Measurements from ENCODE around the gene CLSTN1.

The CLSTN1 gene

GRCh38 chr1:9689971-9690381 lies 133.8 kb downstream of the CLSTN1 start:
- DNase-seq = no peak
- WGBS (ENCODE audit: insufficient coverage) = 56% methylated on average over 21 of the region's 23 CpGs
- H3K9me3 ChIP-seq (ENCODE audit: control extremely low read depth in 1 of 5, control insufficient read depth in 4 of 5, insufficient read depth in 2 of 5, low read depth in 1 of 5, low read length in 4 of 5) = no peaks in the 10 kb centered on the region
- H3K36me3 ChIP-seq (ENCODE audit: control insufficient read depth in 4 of 4, insufficient read depth in 4 of 4, low read length in 3 of 4) = peaks cover 8 to 29% (median 17%) of the 10 kb centered on the region in 4 experiments
- no peak overlapping the region for H3K27ac ChIP-seq (ENCODE audit: insufficient read depth in 1 of 2, low read depth in 1 of 2, low read length in 2 of 2, poor library complexity in 1 of 2, severe bottlenecking in 2 of 2)
- peak overlapping the region in 4 of 7 experiments; percentile 29 to 76 (median 56) for H3K4me3 ChIP-seq (ENCODE audit: control insufficient read depth in 1 of 7, extremely low read depth in 1 of 7, insufficient read depth in 4 of 7, low read depth in 2 of 7, low read length in 6 of 7)
- H3K4me1 ChIP-seq (ENCODE audit: control extremely low read depth in 1 of 4, control insufficient read depth in 4 of 4, insufficient read depth in 4 of 4, low read length in 3 of 4) = peaks cover 18 to 52% (median 49%) of the 10 kb centered on the region in 4 experiments
- H3K27me3 ChIP-seq (replicated peaks in 2 of 5; ENCODE audit: control insufficient read depth in 4 of 5, insufficient read depth in 5 of 5, low read length in 4 of 5) = no peaks in the 10 kb centered on the region
- POLR2A ChIA-PET = no interaction called here
- CTCF ChIA-PET = interaction anchor here (2.0 to 8.3 kb wide), 2 partner anchors 13 to 61 kb away, joined by 13 to 59 read pairs; no protein-coding TSS in a partner anchor

GRCh38 chr1:9689011-9689706 lies 134.6 kb downstream of the CLSTN1 start:
- no peak overlapping the region for H3K27ac ChIP-seq (ENCODE audit: insufficient read depth in 1 of 2, low read depth in 1 of 2, low read length in 2 of 2, poor library complexity in 1 of 2, severe bottlenecking in 2 of 2)
- no peaks in the 10 kb centered on the region for H3K9me3 ChIP-seq (ENCODE audit: control extremely low read depth in 1 of 5, control insufficient read depth in 4 of 5, insufficient read depth in 2 of 5, low read depth in 1 of 5, low read length in 4 of 5)
- POLR2A ChIA-PET = no interaction called here
- H3K27me3 ChIP-seq (replicated peaks in 2 of 5; ENCODE audit: control insufficient read depth in 4 of 5, insufficient read depth in 5 of 5, low read length in 4 of 5) = no peaks in the 10 kb centered on the region
- peaks cover 7 to 26% (median 12%) of the 10 kb centered on the region in 4 experiments for H3K36me3 ChIP-seq (ENCODE audit: control insufficient read depth in 4 of 4, insufficient read depth in 4 of 4, low read length in 3 of 4)
- peak overlapping the region; percentile 23 to 80 (median 52) for H3K4me3 ChIP-seq (ENCODE audit: control insufficient read depth in 1 of 7, extremely low read depth in 1 of 7, insufficient read depth in 4 of 7, low read depth in 2 of 7, low read length in 6 of 7)
- H3K4me1 ChIP-seq (ENCODE audit: control extremely low read depth in 1 of 4, control insufficient read depth in 4 of 4, insufficient read depth in 4 of 4, low read length in 3 of 4) = peaks cover 19 to 59% (median 55%) of the 10 kb centered on the region in 4 experiments
- peak; percentile 37 to 70 (median 59) for DNase-seq
- WGBS (ENCODE audit: insufficient coverage) = 9% methylated on average over 50 of the region's 72 CpGs
- CTCF ChIA-PET = interaction anchor here (0.7 to 8.3 kb wide), 2 partner anchors 36 to 61 kb away, joined by 4 to 59 read pairs; no protein-coding TSS in a partner anchor

- H3K4me3 ChIP-seq (ENCODE audit: control insufficient read depth in 1 of 7, extremely low read depth in 1 of 7, insufficient read depth in 4 of 7, low read depth in 2 of 7, low read length in 6 of 7) = peak overlapping the region; percentile 23 to 80 (median 52)
- no peak overlapping the region for H3K27ac ChIP-seq (ENCODE audit: insufficient read depth in 1 of 2, low read depth in 1 of 2, low read length in 2 of 2, poor library complexity in 1 of 2, severe bottlenecking in 2 of 2)
- WGBS (ENCODE audit: insufficient coverage) = 98% methylated on average over 8 of the region's 14 CpGs
- no peak for DNase-seq
- H3K36me3 ChIP-seq (ENCODE audit: control insufficient read depth in 4 of 4, insufficient read depth in 4 of 4, low read length in 3 of 4) = peaks cover 5 to 25% (median 8%) of the 10 kb centered on the region in 4 experiments
- H3K27me3 ChIP-seq (replicated peaks in 2 of 5; ENCODE audit: control insufficient read depth in 4 of 5, insufficient read depth in 5 of 5, low read length in 4 of 5) = no peaks in the 10 kb centered on the region
- no peaks in the 10 kb centered on the region for H3K9me3 ChIP-seq (ENCODE audit: control extremely low read depth in 1 of 5, control insufficient read depth in 4 of 5, insufficient read depth in 2 of 5, low read depth in 1 of 5, low read length in 4 of 5)
- ChIA-PET CTCF (interaction anchor here (0.7 to 8.3 kb wide), 2 partner anchors 35 to 60 kb away, joined by 4 to 59 read pairs; no protein-coding TSS in a partner anchor), POLR2A (no interaction called here)
- H3K4me1 ChIP-seq (ENCODE audit: control extremely low read depth in 1 of 4, control insufficient read depth in 4 of 4, insufficient read depth in 4 of 4, low read length in 3 of 4) = peaks cover 19 to 64% (median 59%) of the 10 kb centered on the region in 4 experiments
Observed at GRCh38 chr1:9688599-9688998, 135.2 kb downstream of the CLSTN1 start.

GRCh38 chr1:9687874-9688582 lies 135.7 kb downstream of the CLSTN1 start:
- H3K4me1 ChIP-seq (ENCODE audit: control extremely low read depth in 1 of 4, control insufficient read depth in 4 of 4, insufficient read depth in 4 of 4, low read length in 3 of 4) = peaks cover 19 to 67% (median 62%) of the 10 kb centered on the region in 4 experiments
- CTCF ChIA-PET = interaction anchor here (0.5 to 8.3 kb wide), 4 partner anchors 30 to 59 kb away, joined by 4 to 59 read pairs (median 4); no protein-coding TSS in a partner anchor
- H3K9me3 ChIP-seq (ENCODE audit: control extremely low read depth in 1 of 5, control insufficient read depth in 4 of 5, insufficient read depth in 2 of 5, low read depth in 1 of 5, low read length in 4 of 5) = no peaks in the 10 kb centered on the region
- peak overlapping the region in 6 of 7 experiments; percentile 52 to 80 (median 60) for H3K4me3 ChIP-seq (ENCODE audit: control insufficient read depth in 1 of 7, extremely low read depth in 1 of 7, insufficient read depth in 4 of 7, low read depth in 2 of 7, low read length in 6 of 7)
- H3K27me3 ChIP-seq (replicated peaks in 2 of 5; ENCODE audit: control insufficient read depth in 4 of 5, insufficient read depth in 5 of 5, low read length in 4 of 5) = no peaks in the 10 kb centered on the region
- peaks cover 4 to 26% (median 8%) of the 10 kb centered on the region in 4 experiments for H3K36me3 ChIP-seq (ENCODE audit: control insufficient read depth in 4 of 4, insufficient read depth in 4 of 4, low read length in 3 of 4)
- no peak overlapping the region for H3K27ac ChIP-seq (ENCODE audit: insufficient read depth in 1 of 2, low read depth in 1 of 2, low read length in 2 of 2, poor library complexity in 1 of 2, severe bottlenecking in 2 of 2)
- WGBS (ENCODE audit: insufficient coverage) = 36% methylated on average over 28 of the region's 34 CpGs
- POLR2A ChIA-PET = interaction anchor here (1.3 to 1.6 kb wide), 3 partner anchors 29 to 59 kb away, joined by 3 to 7 read pairs (median 4); no protein-coding TSS in a partner anchor
- DNase-seq = no peak

GRCh38 chr1:9687120-9687873 lies 136.5 kb downstream of the CLSTN1 start:
- H3K36me3 ChIP-seq (ENCODE audit: control insufficient read depth in 4 of 4, insufficient read depth in 4 of 4, low read length in 3 of 4) = peaks cover 4 to 23% (median 6%) of the 10 kb centered on the region in 4 experiments
- peak overlapping the region; percentile 25 to 61 for H3K27ac ChIP-seq (ENCODE audit: insufficient read depth in 1 of 2, low read depth in 1 of 2, low read length in 2 of 2, poor library complexity in 1 of 2, severe bottlenecking in 2 of 2)
- 2% methylated on average over 32 of the region's 42 CpGs for WGBS (ENCODE audit: insufficient coverage)
- H3K4me1 ChIP-seq (ENCODE audit: control extremely low read depth in 1 of 4, control insufficient read depth in 4 of 4, insufficient read depth in 4 of 4, low read length in 3 of 4) = peaks cover 19 to 65% (median 62%) of the 10 kb centered on the region in 4 experiments
- no peaks in the 10 kb centered on the region for H3K27me3 ChIP-seq (replicated peaks in 2 of 5; ENCODE audit: control insufficient read depth in 4 of 5, insufficient read depth in 5 of 5, low read length in 4 of 5)
- H3K4me3 ChIP-seq (ENCODE audit: control insufficient read depth in 1 of 7, extremely low read depth in 1 of 7, insufficient read depth in 4 of 7, low read depth in 2 of 7, low read length in 6 of 7) = peak overlapping the region in 6 of 7 experiments; percentile 52 to 80 (median 60)
- CTCF ChIA-PET = interaction anchor here (0.5 to 8.3 kb wide), 5 partner anchors 16 to 59 kb away, joined by 3 to 59 read pairs (median 5); no protein-coding TSS in a partner anchor
- H3K9me3 ChIP-seq (ENCODE audit: control extremely low read depth in 1 of 5, control insufficient read depth in 4 of 5, insufficient read depth in 2 of 5, low read depth in 1 of 5, low read length in 4 of 5) = no peaks in the 10 kb centered on the region
- DNase-seq = peak; percentile 77 to 93 (median 92)
- POLR2A ChIA-PET = interaction anchor here (1.3 to 1.6 kb wide), 3 partner anchors 30 to 58 kb away, joined by 3 to 7 read pairs (median 4); no protein-coding TSS in a partner anchor

- DNase-seq = peak in 2 of 3 donors; percentile 62 to 67
- Histone ChIP-seq H3K4me1 (ENCODE audit: control extremely low read depth in 1 of 4, control insufficient read depth in 4 of 4, insufficient read depth in 4 of 4, low read length in 3 of 4) (peaks cover 16 to 53% (median 50%) of the 10 kb centered on the region in 4 experiments), H3K4me3 (ENCODE audit: control insufficient read depth in 1 of 7, extremely low read depth in 1 of 7, insufficient read depth in 4 of 7, low read depth in 2 of 7, low read length in 6 of 7) (peak overlapping the region in 1 of 7 experiments; percentile 10), H3K27me3 (replicated peaks in 2 of 5; ENCODE audit: control insufficient read depth in 4 of 5, insufficient read depth in 5 of 5, low read length in 4 of 5) (no peaks in the 10 kb centered on the region), H3K9me3 (ENCODE audit: control extremely low read depth in 1 of 5, control insufficient read depth in 4 of 5, insufficient read depth in 2 of 5, low read depth in 1 of 5, low read length in 4 of 5) (no peaks in the 10 kb centered on the region), H3K36me3 (ENCODE audit: control insufficient read depth in 4 of 4, insufficient read depth in 4 of 4, low read length in 3 of 4) (peaks cover 0 to 14% (median 4%) of the 10 kb centered on the region in 4 experiments), H3K27ac (ENCODE audit: insufficient read depth in 1 of 2, low read depth in 1 of 2, low read length in 2 of 2, poor library complexity in 1 of 2, severe bottlenecking in 2 of 2) (peak overlapping the region in 1 of 2 experiments; percentile 34)
- ChIA-PET POLR2A (no interaction called here), CTCF (interaction anchor here (8.3 kb wide), 1 partner anchor 56 kb away, joined by 59 read pairs; no protein-coding TSS in a partner anchor)
- no CpG with 5 or more reads among the region's 1 CpG for WGBS (ENCODE audit: insufficient coverage)
Observed at GRCh38 chr1:9684801-9685200, 139.0 kb downstream of the CLSTN1 start.

Measured in common myeloid progenitor, CD34-positive (primary cell).